Thyroid gland (tissue), 4 donors: ENCODE results near the gene ADAM12.

Experiments used
- CTCF ChIP-seq, 6 experiments: fragments of 200-600 bp in 3 of 6; fragments of 450-650 bp in 3 of 6; sonication (generic) in 3 of 6; IDR thresholded peaks; one replicate each; pipeline ENCODE4 v1.5.1; 2016 to 2019; ENCODE audit warnings: antibody characterized with exemption in 6 of 6, mild to moderate bottlenecking in 2 of 6, inconsistent platforms in 1 of 6, moderate library complexity in 1 of 6
- POLR2A ChIP-seq, 2 donors: fragments of 450-650 bp; IDR thresholded peaks; one replicate each; pipeline ENCODE4 v1.6.1; 2017; ENCODE audit warnings: antibody characterized with exemption in 2 of 2, mild to moderate bottlenecking in 2 of 2, moderate library complexity in 1 of 2

- TF ChIP-seq CTCF (IDR thresholded peaks at IDR 0.05) (no peak), POLR2A (IDR thresholded peaks at IDR 0.05) (no peak)
These were observed 371.4 kb downstream of the ADAM12 start for GRCh38 chr10:126016882-126017281.
